Neural cell (in vitro differentiated cells): Measurements from ENCODE around the gene PIP5K1B. TPM values are rescaled to one million over a fixed set of nuclear protein-coding genes. Genes with fewer than 3 reads are reported as not detected.
A peak's percentile ranks its signal among the peaks of the same experiment; 100 is the strongest.

Source experiments
- H2AFZ ChIP-seq: fragments of 200-600, 300-800 bp; sonication (generic), shearing (Covaris generic); 2 replicates; pipeline ENCODE4 v1.6.0; 2014; ENCODE audit warnings: low read depth, mild to moderate bottlenecking, antibody characterized with exemption, low read length, moderate library complexity
- H3F3A ChIP-seq: fragments of 200-600 bp; shearing (Covaris generic); 2 replicates; pipeline ENCODE4 v1.6.1; 2016; ENCODE audit warnings: mild to moderate bottlenecking, moderate library complexity, mixed read lengths, antibody characterized with exemption, low read length; ENCODE audit not compliant: insufficient read depth, poor library complexity, severe bottlenecking
- H3K27ac ChIP-seq: fragments of 200-600, 300-800 bp; sonication (generic), shearing (Covaris generic); 2 replicates; pipeline ENCODE4 v1.5.1; 2014; ENCODE audit warnings: mild to moderate bottlenecking, low read length, moderate library complexity
- H3K27me3 ChIP-seq: fragments of 300-800, 200-600 bp; sonication (generic), shearing (Covaris generic); 2 replicates; pipeline ENCODE4 v1.6.0; 2014; ENCODE audit warnings: mild to moderate bottlenecking, low read depth, low read length, moderate library complexity; ENCODE audit not compliant: insufficient read depth
- H3K36me3 ChIP-seq: fragments of 300-800, 200-600 bp; sonication (generic), shearing (Covaris generic); 2 replicates; pipeline ENCODE4 v1.5.1; 2014; ENCODE audit warnings: mild to moderate bottlenecking, antibody characterized with exemption, low read length, moderate library complexity; ENCODE audit not compliant: insufficient read depth
- H3K4me2 ChIP-seq: fragments of 300-800, 200-600 bp; sonication (generic), shearing (Covaris generic); 2 replicates; pipeline ENCODE4 v1.6.0; 2014; ENCODE audit warnings: mild to moderate bottlenecking, low read length
- H3K4me3 ChIP-seq: fragments of 300-800, 200-600 bp; sonication (generic), shearing (Covaris generic); 2 replicates; pipeline ENCODE4 v1.5.1; 2014; ENCODE audit warnings: mild to moderate bottlenecking, low read length, moderate library complexity
- H3K79me2 ChIP-seq: fragments of 200-600 bp; shearing (Covaris generic); replicated peaks from 2 replicates; pipeline ENCODE4 v1.6.0; 2014; ENCODE audit warnings: mild to moderate bottlenecking, low read length, moderate library complexity; ENCODE audit not compliant: insufficient read depth
- H3K9ac ChIP-seq: fragments of 300-800, 200-600 bp; sonication (generic), shearing (Covaris generic); 2 replicates; pipeline ENCODE4 v1.6.1; 2016; ENCODE audit warnings: mild to moderate bottlenecking, low read length, mixed read lengths
- H3K9me2 ChIP-seq: fragments of 200-600 bp; shearing (Covaris generic); 2 replicates; pipeline ENCODE4 v1.6.1; 2016; ENCODE audit warnings: mild to moderate bottlenecking, low read length, mixed read lengths; ENCODE audit not compliant: insufficient read depth
- H3K9me3 ChIP-seq: fragments of 200-600, 300-800 bp; sonication (generic), shearing (Covaris generic); 2 replicates; pipeline ENCODE4 v1.6.1; 2016; ENCODE audit warnings: mild to moderate bottlenecking, mixed run types, low read length, moderate library complexity, mixed read lengths
- H4K20me1 ChIP-seq: fragments of 200-600 bp; shearing (Covaris generic); 2 replicates; pipeline ENCODE4 v1.6.1; 2016; ENCODE audit warnings: mild to moderate bottlenecking, mixed run types; ENCODE audit not compliant: insufficient read depth
- EP300 ChIP-seq: fragments of 450-650 bp; conservative IDR thresholded peaks from 2 replicates; pipeline ENCODE4 v1.6.1; 2014; ENCODE audit warnings: antibody characterized with exemption, mild to moderate bottlenecking, moderate library complexity; ENCODE audit not compliant: poor library complexity, severe bottlenecking
- EZH2 ChIP-seq: fragments of 200-600, 300-800 bp; shearing (Covaris generic), sonication (generic); IDR thresholded peaks from 2 replicates; pipeline ENCODE4 v1.6.1; 2014; ENCODE audit warnings: antibody characterized with exemption, low read length, borderline replicate concordance, mild to moderate bottlenecking; ENCODE audit not compliant: insufficient read depth, poor library complexity, severe bottlenecking
- MXI1 ChIP-seq: fragments of 450-650 bp; conservative IDR thresholded peaks from 2 replicates; pipeline ENCODE4 v1.6.1; 2014; ENCODE audit warnings: antibody characterized with exemption, mild to moderate bottlenecking; ENCODE audit not compliant: poor library complexity, severe bottlenecking
- POLR2AphosphoS5 ChIP-seq: IDR thresholded peaks from 2 replicates; pipeline ENCODE4 v1.6.1; 2012
- RAD21 ChIP-seq: fragments of 450-650 bp; conservative IDR thresholded peaks from 2 replicates; pipeline ENCODE4 v1.6.1; 2014; ENCODE audit warnings: antibody characterized with exemption, mild to moderate bottlenecking, moderate library complexity
- REST ChIP-seq: IDR thresholded peaks from 2 replicates; pipeline ENCODE4 v1.6.1; 2012; ENCODE audit warnings: borderline replicate concordance
- SMC3 ChIP-seq: fragments of 450-650 bp; conservative IDR thresholded peaks from 2 replicates; pipeline ENCODE4 v1.6.1; 2014; ENCODE audit warnings: antibody characterized with exemption, mild to moderate bottlenecking, moderate library complexity; ENCODE audit not compliant: poor library complexity
- TAF1 ChIP-seq: IDR thresholded peaks from 2 replicates; pipeline ENCODE4 v1.6.1; 2012; ENCODE audit warnings: low read depth
- polyA plus RNA-seq: library from polyadenylated mRNA; depleted of rRNA; stranded (reverse); fragments of >200 nt; gene quantifications from 2 replicates; pipeline ENCODE4 v1.2.3, GENCODE V29; 2014
- TF ChIP-seq, protein P1 (sequence below): fragments of 450-650 bp; IDR thresholded peaks from 2 replicates; pipeline ENCODE4 v1.5.1; 2014; ENCODE audit warnings: antibody characterized with exemption, mild to moderate bottlenecking, moderate library complexity; ENCODE audit not compliant: poor library complexity, severe bottlenecking

The PIP5K1B gene
- polyA plus RNA-seq, 1 donor from 2014 or later = 1.5 TPM

GRCh38 chr9:68999393-69000105 is 294.5 kb downstream of the PIP5K1B start:
- Histone ChIP-seq H3K9me3 (no peaks in the 10 kb centered on the region), H4K20me1 (no peaks in the 10 kb centered on the region), H3K36me3 (no peaks in the 10 kb centered on the region), H3K27me3 (no peaks in the 10 kb centered on the region), H3K9ac (no peak overlapping the region), H3K9me2 (no peaks in the 10 kb centered on the region), H3F3A (no peaks in the 10 kb centered on the region), H3K79me2 (no peaks in the 10 kb centered on the region), H2AFZ (no peak overlapping the region), H3K4me3 (no peak overlapping the region), H3K27ac (no peak overlapping the region), H3K4me2 (no peak overlapping the region)
- TF ChIP-seq EZH2 (no peak), POLR2AphosphoS5 (no peak), TAF1 (no peak), REST (no peak), EP300 (no peak), SMC3 (peak; percentile 92), MXI1 (peak; percentile 31), RAD21 (peak; percentile 91)
- TF ChIP-seq, protein P1, sequence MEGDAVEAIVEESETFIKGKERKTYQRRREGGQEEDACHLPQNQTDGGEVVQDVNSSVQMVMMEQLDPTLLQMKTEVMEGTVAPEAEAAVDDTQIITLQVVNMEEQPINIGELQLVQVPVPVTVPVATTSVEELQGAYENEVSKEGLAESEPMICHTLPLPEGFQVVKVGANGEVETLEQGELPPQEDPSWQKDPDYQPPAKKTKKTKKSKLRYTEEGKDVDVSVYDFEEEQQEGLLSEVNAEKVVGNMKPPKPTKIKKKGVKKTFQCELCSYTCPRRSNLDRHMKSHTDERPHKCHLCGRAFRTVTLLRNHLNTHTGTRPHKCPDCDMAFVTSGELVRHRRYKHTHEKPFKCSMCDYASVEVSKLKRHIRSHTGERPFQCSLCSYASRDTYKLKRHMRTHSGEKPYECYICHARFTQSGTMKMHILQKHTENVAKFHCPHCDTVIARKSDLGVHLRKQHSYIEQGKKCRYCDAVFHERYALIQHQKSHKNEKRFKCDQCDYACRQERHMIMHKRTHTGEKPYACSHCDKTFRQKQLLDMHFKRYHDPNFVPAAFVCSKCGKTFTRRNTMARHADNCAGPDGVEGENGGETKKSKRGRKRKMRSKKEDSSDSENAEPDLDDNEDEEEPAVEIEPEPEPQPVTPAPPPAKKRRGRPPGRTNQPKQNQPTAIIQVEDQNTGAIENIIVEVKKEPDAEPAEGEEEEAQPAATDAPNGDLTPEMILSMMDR = peak; percentile 90

- no peak overlapping the region for H3K4me2 ChIP-seq
- H3K4me3 ChIP-seq = no peak overlapping the region
- no peaks in the 10 kb centered on the region for H3K79me2 ChIP-seq
- no peaks in the 10 kb centered on the region for H3K9me3 ChIP-seq
- no peaks in the 10 kb centered on the region for H3K9me2 ChIP-seq
- H3K27ac ChIP-seq = no peak overlapping the region
- TF ChIP-seq POLR2AphosphoS5 (no peak), RAD21 (no peak), REST (no peak), MXI1 (no peak), EZH2 (no peak), TAF1 (no peak), EP300 (no peak), SMC3 (no peak)
- TF ChIP-seq, protein P1 = no peak
- H3K36me3 ChIP-seq = no peaks in the 10 kb centered on the region
- no peaks in the 10 kb centered on the region for H3F3A ChIP-seq
- H2AFZ ChIP-seq = no peak overlapping the region
- H3K9ac ChIP-seq = no peak overlapping the region
- no peaks in the 10 kb centered on the region for H3K27me3 ChIP-seq
- H4K20me1 ChIP-seq = no peaks in the 10 kb centered on the region
These were observed 296.9 kb downstream of the PIP5K1B start for GRCh38 chr9:69001921-69002320.
